Measurements from ENCODE around the gene FAM217A.

DNA sequence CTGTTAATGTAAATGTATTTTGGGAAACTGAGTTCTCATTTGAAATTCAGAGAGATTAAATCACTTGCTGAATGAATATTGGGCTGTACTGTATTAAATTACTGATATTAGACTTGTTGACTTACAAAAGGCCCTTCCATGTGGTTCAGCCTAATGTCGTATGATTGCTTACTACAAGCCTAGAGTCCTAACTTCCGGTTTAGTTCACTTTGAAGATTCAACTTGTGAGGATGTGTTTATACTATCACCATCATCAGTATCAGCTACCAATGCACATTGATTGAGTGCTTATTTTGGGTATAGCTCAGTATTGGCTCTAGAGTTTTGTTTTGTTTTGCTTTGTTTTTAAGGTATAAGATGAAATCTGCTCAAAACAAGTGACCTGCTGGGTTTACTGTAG is 48.3 kb downstream of the FAM217A start:
- TF ChIP-seq HDAC2 (IDR thresholded peaks at IDR 0.05; ENCODE audit: borderline replicate concordance in 1 of 2, low read depth in 2 of 2, low read length in 2 of 2) (no peak), GABPA (IDR thresholded peaks at IDR 0.05; ENCODE audit: borderline replicate concordance, insufficient read depth, low read length) (no peak), CHD2 (IDR thresholded peaks at IDR 0.05; ENCODE audit: low read length) (no peak), EP300 (IDR thresholded peaks at IDR 0.05; ENCODE audit: borderline replicate concordance in 1 of 2, low read depth in 2 of 2, low read length in 2 of 2) (no peak), CTCF (IDR thresholded peaks at IDR 0.05; ENCODE audit: control extremely low read depth in 1 of 3, insufficient read depth in 1 of 3, low read depth in 1 of 3, low read length in 3 of 3) (no peak), CEBPB (IDR thresholded peaks at IDR 0.05; ENCODE audit: low read depth, low read length) (no peak), POLR2A (IDR thresholded peaks at IDR 0.05; ENCODE audit: control extremely low read depth in 1 of 2, low read depth in 2 of 2, low read length in 2 of 2) (no peak), TCF12 (IDR thresholded peaks at IDR 0.05; ENCODE audit: low read depth, low read length) (no peak)

All from H1 (cell line).